CD4-positive, alpha-beta T cell (primary cell): Measurements from ENCODE around the gene SPINK2. TPM values are rescaled to one million over a fixed set of nuclear protein-coding genes. Genes with fewer than 3 reads are reported as not detected.

Experiments used
- ATAC-seq: fragments of 200-7000 bp; cut with Tn5 transposase; one replicate; pipeline ENCODE4 v1.10.0; 2022; ENCODE audit warnings: mild to moderate bottlenecking; ENCODE audit not compliant: poor library complexity
- CTCF ChIA-PET: fragments of 350-600 bp; sonication (Branson Sonifier 250); formaldehyde crosslinking; loops from one replicate; lab custom pipeline; 2021; ENCODE audit warnings: antibody characterized with exemption, inconsistent platforms; lab: Charles Lee
- POLR2A ChIA-PET: fragments of 350-600 bp; sonication (Branson Sonifier 250); formaldehyde crosslinking; loops from one replicate; lab custom pipeline; 2021; ENCODE audit warnings: antibody characterized with exemption, inconsistent platforms; lab: Charles Lee
- DNase-seq, 14 experiments: peaks; one replicate each; pipeline ENCODE4 v3.0.0-alpha.2; 2013 to 2020; ENCODE audit warnings: mixed read lengths in 2 of 14
- H3K27ac ChIP-seq, 2 donors: one replicate each; pipeline versions ENCODE4 v1.5.1 to v1.7.0; 2013; ENCODE audit warnings: low read length in 2 of 2, low read depth in 1 of 2, mild to moderate bottlenecking in 1 of 2
- H3K27me3 ChIP-seq, 2 experiments: 1 replicate in 1 of 2; 2 replicates in 1 of 2; pipeline versions ENCODE4 v1.6.1 to v1.7.0; 2013; ENCODE audit warnings: low read length in 2 of 2, control low read depth in 1 of 2, mild to moderate bottlenecking in 1 of 2, moderate library complexity in 1 of 2; ENCODE audit not compliant: insufficient read depth in 2 of 2, control insufficient read depth in 1 of 2
- H3K36me3 ChIP-seq: one replicate; pipeline ENCODE4 v1.6.1; 2013; ENCODE audit warnings: low read length, control low read depth; ENCODE audit not compliant: insufficient read depth
- H3K4me1 ChIP-seq: one replicate; pipeline ENCODE4 v1.6.1; 2013; ENCODE audit warnings: low read length, control low read depth; ENCODE audit not compliant: insufficient read depth
- H3K4me3 ChIP-seq: one replicate; pipeline ENCODE4 v1.5.1; 2013; ENCODE audit warnings: mild to moderate bottlenecking, low read length, moderate library complexity
- H3K9me3 ChIP-seq, 2 experiments: 1 replicate in 1 of 2; 2 replicates in 1 of 2; pipeline versions ENCODE4 v1.6.1 to v1.7.0; 2013; ENCODE audit warnings: low read length in 2 of 2, mild to moderate bottlenecking in 2 of 2, control low read depth in 1 of 2, moderate library complexity in 1 of 2; ENCODE audit not compliant: control insufficient read depth in 1 of 2, insufficient read depth in 1 of 2
- H3K27ac Mint-ChIP-seq: one replicate; pipeline ENCODE4 v1.8.0; 2020; ENCODE audit warnings: mixed read lengths
- H3K27me3 Mint-ChIP-seq: one replicate; pipeline ENCODE4 v1.8.0; 2021; ENCODE audit warnings: mixed read lengths
- H3K36me3 Mint-ChIP-seq: one replicate; pipeline ENCODE4 v1.8.0; 2021; ENCODE audit warnings: low read depth, mixed read lengths
- H3K4me1 Mint-ChIP-seq: one replicate; pipeline ENCODE4 v1.8.0; 2021; ENCODE audit warnings: low read depth, mixed read lengths
- H3K4me3 Mint-ChIP-seq: one replicate; pipeline ENCODE4 v1.8.0; 2020; ENCODE audit warnings: mild to moderate bottlenecking, mixed read lengths
- H3K9me3 Mint-ChIP-seq: one replicate; pipeline ENCODE4 v1.8.0; 2020; ENCODE audit warnings: mixed read lengths
- CTCF ChIP-seq: fragments of 200-600 bp; IDR thresholded peaks from one replicate; pipeline ENCODE4 v1.8.0; 2022; ENCODE audit warnings: antibody characterized with exemption, mild to moderate bottlenecking
- intact Hi-C, 2 experiments: fragments of 100-400 bp; cut with DNase I in 1 of 2; cut with micrococcal nuclease in 1 of 2; formaldehyde crosslinking; loops; one replicate each; pipeline versions ENCODE4 v1.15.1 to v1.9.0; 2023 to 2025; cut with DNase I, micrococcal nuclease
- total RNA-seq, 174 experiments: library from RNA in 2 of 174; stranded (reverse) in 2 of 174; gene quantifications; one replicate each; pipeline ENCODE4 v1.2.3 and lab custom pipeline; 2021 to 2026

The SPINK2 gene
- total RNA-seq, 2 experiments from 2014 or later = 4.0 to 5.2 TPM

- H3K27me3 ChIP-seq = no peaks in the 10 kb centered on the region
- H3K27ac Mint-ChIP-seq = peak overlapping the region; percentile 37
- peak overlapping the region; percentile 66 for H3K4me3 Mint-ChIP-seq
- H3K4me3 ChIP-seq = no peak overlapping the region
- H3K36me3 ChIP-seq = no peaks in the 10 kb centered on the region
- no peak overlapping the region for H3K27ac ChIP-seq
- H3K9me3 ChIP-seq = no peaks in the 10 kb centered on the region
- peak in 5 of 14 experiments; percentile 4 to 69 (median 46) for DNase-seq
- no peaks in the 10 kb centered on the region for H3K9me3 Mint-ChIP-seq
- H3K4me1 ChIP-seq = peaks cover 33% of the 10 kb centered on the region
- POLR2A ChIA-PET = interaction anchor here (0.6 kb wide), 1 partner anchor 381 kb away, joined by 3 read pairs; no protein-coding TSS in a partner anchor
- intact Hi-C loops = no loop called here
- no peak for TF ChIP-seq CTCF
- no peaks in the 10 kb centered on the region for H3K27me3 Mint-ChIP-seq
- CTCF ChIA-PET = no interaction called here
- peaks cover 36% of the 10 kb centered on the region for H3K4me1 Mint-ChIP-seq
- no peaks in the 10 kb centered on the region for H3K36me3 Mint-ChIP-seq
- ATAC-seq = peak; percentile 52
Measured at GRCh38 chr4:56817840-56818491, 3.5 kb downstream of the SPINK2 start.

GRCh38 chr4:56806666-56807065, 14.8 kb downstream of the SPINK2 start:
- Histone ChIP-seq H3K27me3 (no peaks in the 10 kb centered on the region), H3K27ac (no peak overlapping the region), H3K36me3 (no peaks in the 10 kb centered on the region), H3K9me3 (no peaks in the 10 kb centered on the region), H3K4me1 (peaks cover 6% of the 10 kb centered on the region), H3K4me3 (no peak overlapping the region)
- intact Hi-C loops = no loop called here
- CTCF ChIA-PET = no interaction called here
- ATAC-seq (no peak), DNase-seq (no peak)
- TF ChIP-seq CTCF = no peak
- Mint-ChIP-seq H3K36me3 (peaks cover 5% of the 10 kb centered on the region), H3K9me3 (no peaks in the 10 kb centered on the region), H3K27me3 (no peaks in the 10 kb centered on the region), H3K27ac (no peak overlapping the region), H3K4me3 (no peak overlapping the region), H3K4me1 (peaks cover 19% of the 10 kb centered on the region)
- POLR2A ChIA-PET = no interaction called here

- POLR2A ChIA-PET = interaction anchor here (0.7 to 1.5 kb wide), 3 partner anchors 14 to 368 kb away, joined by 3 to 4 read pairs (median 4); partner anchors contain the start of gene PAICS
- TF ChIP-seq CTCF = no peak
- H3K4me1 Mint-ChIP-seq = peaks cover 31% of the 10 kb centered on the region
- peaks cover 6% of the 10 kb centered on the region for H3K36me3 Mint-ChIP-seq
- no peak overlapping the region for H3K4me3 Mint-ChIP-seq
- no peaks in the 10 kb centered on the region for H3K9me3 ChIP-seq
- ATAC-seq (no peak), DNase-seq (peak in 1 of 14 experiments; percentile 15)
- peaks cover 8% of the 10 kb centered on the region for H3K4me1 ChIP-seq
- H3K27ac ChIP-seq = no peak overlapping the region
- intact Hi-C loops = no loop called here
- H3K4me3 ChIP-seq = no peak overlapping the region
- no peaks in the 10 kb centered on the region for H3K9me3 Mint-ChIP-seq
- no peaks in the 10 kb centered on the region for H3K27me3 Mint-ChIP-seq
- H3K27me3 ChIP-seq = no peaks in the 10 kb centered on the region
- no peaks in the 10 kb centered on the region for H3K36me3 ChIP-seq
- CTCF ChIA-PET = interaction anchor here (1.3 kb wide), 1 partner anchor 46 kb away, joined by 3 read pairs; no protein-coding TSS in a partner anchor
- H3K27ac Mint-ChIP-seq = no peak overlapping the region
Measured at GRCh38 chr4:56804551-56804950, 16.9 kb downstream of the SPINK2 start.
